Prostate gland (tissue), 2 donors: ENCODE results near the gene STAT1. TPM values are rescaled to one million over a fixed set of nuclear protein-coding genes. Genes with fewer than 3 reads are reported as not detected.

Source experiments
- DNase-seq: peaks from one replicate; pipeline ENCODE4 v3.0.0-alpha.2; 2019; ENCODE audit warnings: low spot score
- H3K27ac ChIP-seq, 2 donors: fragments of 200-600 bp; sonication (generic); 2 replicates each; pipeline ENCODE4 v1.5.1; 2017 to 2019
- H3K27me3 ChIP-seq: fragments of 200-600 bp; sonication (generic); replicated peaks from 2 replicates; pipeline ENCODE4 v1.5.1; 2019; ENCODE audit not compliant: insufficient read depth
- H3K36me3 ChIP-seq, 2 donors: fragments of 200-600 bp; sonication (generic); 1 replicate in 1 of 2; 2 replicates in 1 of 2; pipeline versions ENCODE4 v1.5.1 to v1.8.1; 2017 to 2019
- H3K4me1 ChIP-seq: fragments of 200-600 bp; sonication (generic); replicated peaks from 2 replicates; pipeline ENCODE4 v1.5.1; 2019
- H3K4me3 ChIP-seq, 2 donors: fragments of 200-600 bp; sonication (generic); 2 replicates each; pipeline ENCODE4 v1.5.1; 2017 to 2019
- H3K9me3 ChIP-seq: fragments of 200-600 bp; sonication (generic); 2 replicates; pipeline ENCODE4 v1.5.1; 2017
- CTCF ChIP-seq, 4 experiments: fragments of 200-600 bp in 2 of 4; fragments of 450-650 bp in 2 of 4; sonication (generic) in 2 of 4; IDR thresholded peaks; 1 replicate in 3 of 4; 2 replicates in 1 of 4; pipeline ENCODE4 v1.5.1; 2016 to 2019; ENCODE audit warnings: antibody characterized with exemption in 4 of 4, mild to moderate bottlenecking in 2 of 4, moderate library complexity in 2 of 4
- POLR2A ChIP-seq: fragments of 450-650 bp; IDR thresholded peaks from one replicate; pipeline ENCODE4 v1.6.1; 2016; ENCODE audit warnings: antibody characterized with exemption, mild to moderate bottlenecking
- POLR2AphosphoS5 ChIP-seq: sonication (generic); formaldehyde crosslinking; IDR thresholded peaks from one replicate; pipeline ENCODE4 v1.6.1; 2017; ENCODE audit warnings: antibody characterized with exemption
- WGBS: methylation state at CpG from one replicate; pipeline ENCODE4 v1.1.5; 2018; 5-methylcytosine and 5-hydroxymethylcytosine counted together
- intact Hi-C: fragments of 100-400 bp; cut with DNase I; formaldehyde crosslinking; loops from one replicate; pipeline ENCODE4 v1.14.2; 2022
- total RNA-seq, 2 donors: library from RNA; depleted of rRNA; stranded (reverse); fragments of >200 nt; gene quantifications; one replicate each; pipeline ENCODE4 v1.1.0, GENCODE V29; 2016

The STAT1 gene
- total RNA-seq, 2 donors from 2014 or later, result 53.3 to 64.1 TPM

GRCh38 chr2:191056228-191056627, 42.3 kb upstream of the STAT1 start:
- no peak for DNase-seq
- intact Hi-C loops, result loop anchor here (10.0 kb wide), 1 partner anchor 469 kb away; no protein-coding TSS in a partner anchor
- H3K27ac ChIP-seq, result no peak overlapping the region
- H3K9me3 ChIP-seq, result no peaks in the 10 kb centered on the region
- 89% methylated on average over 2 of the region's 2 CpGs for WGBS
- H3K4me1 ChIP-seq, result no peaks in the 10 kb centered on the region
- no peaks in the 10 kb centered on the region for H3K36me3 ChIP-seq
- no peaks in the 10 kb centered on the region for H3K27me3 ChIP-seq
- TF ChIP-seq POLR2AphosphoS5, result no peak
- TF ChIP-seq CTCF (IDR thresholded peaks at IDR 0.05), result no peak
- TF ChIP-seq POLR2A, result no peak
- H3K4me3 ChIP-seq, result no peak overlapping the region

GRCh38 chr2:191053256-191053655, 39.3 kb upstream of the STAT1 start:
- WGBS, result 79% methylated on average over 6 of the region's 6 CpGs
- Histone ChIP-seq H3K4me3 (no peak overlapping the region), H3K27ac (no peak overlapping the region), H3K36me3 (no peaks in the 10 kb centered on the region), H3K4me1 (no peaks in the 10 kb centered on the region), H3K27me3 (no peaks in the 10 kb centered on the region), H3K9me3 (no peaks in the 10 kb centered on the region)
- no peak for TF ChIP-seq POLR2A
- TF ChIP-seq CTCF (IDR thresholded peaks at IDR 0.05), result no peak
- no peak for TF ChIP-seq POLR2AphosphoS5
- intact Hi-C loops, result loop anchor here (5.0 to 10.0 kb wide), 2 partner anchors 99 to 472 kb away; partner anchors contain the start of gene STAT4
- no peak for DNase-seq

- 25% methylated on average over 10 of the region's 10 CpGs for WGBS
- Histone ChIP-seq H3K36me3 (no peaks in the 10 kb centered on the region), H3K9me3 (no peaks in the 10 kb centered on the region), H3K4me1 (no peaks in the 10 kb centered on the region), H3K4me3 (no peak overlapping the region), H3K27ac (no peak overlapping the region), H3K27me3 (no peaks in the 10 kb centered on the region)
- DNase-seq, result peak; percentile 11
- intact Hi-C loops, result loop anchor here (5.0 to 10.0 kb wide), 2 partner anchors 100 to 473 kb away; partner anchors contain the start of gene STAT4
- TF ChIP-seq POLR2A (no peak), CTCF (IDR thresholded peaks at IDR 0.05) (peak in 3 of 4 experiments; percentile 48 to 66 (median 64))
Measured at GRCh38 chr2:191051825-191052778, 38.1 kb upstream of the STAT1 start.

DNA sequence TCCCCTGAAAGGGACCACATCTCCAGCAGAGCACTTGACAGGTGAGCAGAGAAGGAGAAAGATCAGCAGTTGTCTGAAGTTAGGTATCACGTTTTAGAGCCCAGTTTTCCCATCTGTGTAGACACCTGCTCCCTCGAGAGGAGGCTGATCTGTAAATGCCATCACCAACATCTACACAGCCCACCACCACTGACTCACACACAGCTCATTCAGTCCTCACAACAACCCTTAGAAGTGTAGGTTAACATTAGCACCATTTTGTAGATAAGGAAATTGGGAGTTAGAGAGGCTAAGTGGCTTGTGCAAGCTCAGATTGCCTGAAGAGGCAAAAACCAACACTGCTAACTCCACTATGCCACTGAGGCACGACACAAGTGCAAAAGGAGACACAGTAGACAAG, 37.2 kb upstream of the STAT1 start:
- no peak for TF ChIP-seq POLR2A
- 74% methylated on average over 3 of the region's 3 CpGs for WGBS
- intact Hi-C loops, result loop anchor here (5.0 to 10.0 kb wide), 2 partner anchors 101 to 474 kb away; partner anchors contain the start of gene STAT4
- H3K27ac ChIP-seq, result no peak overlapping the region
- DNase-seq, result no peak
- H3K27me3 ChIP-seq, result no peaks in the 10 kb centered on the region
- H3K4me1 ChIP-seq, result no peaks in the 10 kb centered on the region
- H3K4me3 ChIP-seq, result no peak overlapping the region
- H3K36me3 ChIP-seq, result no peaks in the 10 kb centered on the region
- H3K9me3 ChIP-seq, result no peaks in the 10 kb centered on the region

DNA sequence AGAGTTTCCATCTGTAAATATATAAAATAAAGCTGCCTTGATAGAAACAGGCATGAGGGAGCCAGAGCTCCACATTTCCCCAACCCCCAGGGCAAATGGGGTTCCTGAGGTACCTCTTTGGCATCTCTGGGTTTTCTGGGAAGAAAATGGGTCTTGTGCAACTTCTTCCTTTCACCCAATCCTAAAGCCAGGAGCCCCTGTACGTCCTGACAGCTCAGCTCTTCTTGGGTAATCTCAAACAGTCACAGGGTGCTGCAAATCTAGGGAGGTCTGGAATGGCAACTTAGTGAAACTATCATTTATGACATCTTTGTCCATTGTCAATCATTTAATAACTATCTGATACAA, 36.6 kb upstream of the STAT1 start:
- DNase-seq, result no peak
- intact Hi-C loops, result loop anchor here (5.0 to 10.0 kb wide), 2 partner anchors 102 to 474 kb away; partner anchors contain the start of gene STAT4
- H3K27ac ChIP-seq, result no peak overlapping the region

More for the DNA sequence above, 36.6 kb upstream of the STAT1 start:
- Histone ChIP-seq H3K4me1 (no peaks in the 10 kb centered on the region), H3K27me3 (no peaks in the 10 kb centered on the region), H3K9me3 (no peaks in the 10 kb centered on the region), H3K36me3 (no peaks in the 10 kb centered on the region), H3K4me3 (no peak overlapping the region)
- TF ChIP-seq CTCF (IDR thresholded peaks at IDR 0.05) (no peak), POLR2AphosphoS5 (no peak), POLR2A (no peak)
- 38% methylated on average over 1 of the region's 1 CpG for WGBS
